Measurements from ENCODE around the gene SPOCK1. TPM values are rescaled to one million over a fixed set of nuclear protein-coding genes. Genes with fewer than 3 reads are reported as not detected.

The SPOCK1 gene
- total RNA-seq, 1 experiment from 2014 or later = 0.27 TPM

DNA sequence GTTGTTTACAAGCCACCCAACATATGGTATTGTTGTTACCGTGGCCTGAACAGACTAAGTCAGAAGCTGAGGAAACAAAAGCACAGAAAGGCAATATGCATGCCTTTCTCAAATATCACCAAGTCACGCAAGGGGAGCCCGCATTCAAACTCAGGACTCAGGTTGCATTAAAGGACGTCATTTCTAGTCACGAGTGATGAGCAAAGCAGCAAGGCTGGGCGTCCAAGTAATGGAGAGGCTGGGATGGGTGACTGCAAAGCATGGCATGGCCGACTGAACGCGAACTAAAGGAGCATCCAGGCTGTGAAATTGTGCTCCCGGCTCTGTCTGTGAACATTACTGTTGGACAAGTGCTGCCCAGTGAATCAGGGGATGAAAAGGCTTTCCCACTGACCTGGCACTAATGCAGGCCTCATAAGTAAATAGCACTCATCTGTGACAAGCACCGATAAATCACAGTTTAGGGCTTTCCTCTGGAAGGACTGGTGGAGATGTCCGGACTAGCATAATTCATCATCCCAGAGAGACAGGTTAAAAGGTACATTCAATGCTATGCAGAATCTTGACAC lies 202.8 kb downstream of the SPOCK1 start:
- ChIA-PET POLR2A (no interaction called here), RAD21 (ENCODE audit: low non-redundant PET in 1 of 2, low total read pairs in 2 of 2, uncharacterized antibody in 2 of 2, unreplicated experiment in 2 of 2) (no interaction called here), CTCF (no interaction called here)
- Histone ChIP-seq H4K20me1 (ENCODE audit: insufficient read depth) (no peaks in the 10 kb centered on the region), H3K27ac (ENCODE audit: low read depth, low read length) (no peak overlapping the region), H3K9me2 (ENCODE audit: insufficient read depth) (no peaks in the 10 kb centered on the region), H3K4me3 (replicated peaks in 1 of 2; ENCODE audit: low read depth in 1 of 2, low read length in 2 of 2) (no peak overlapping the region), H3K36me3 (ENCODE audit: control insufficient read depth in 1 of 2, insufficient read depth in 2 of 2, low read length in 2 of 2) (no peaks in the 10 kb centered on the region), H3K27me3 (ENCODE audit: insufficient read depth, low read length) (peaks cover 34% of the 10 kb centered on the region), H3K79me2 (ENCODE audit: insufficient read depth, low read length) (no peaks in the 10 kb centered on the region), H3K4me2 (ENCODE audit: low read length) (no peak overlapping the region), H3K9me3 (ENCODE audit: control insufficient read depth in 1 of 2, insufficient read depth in 1 of 2, low read depth in 1 of 2, low read length in 2 of 2) (no peaks in the 10 kb centered on the region), H3K4me1 (ENCODE audit: control insufficient read depth in 1 of 2, insufficient read depth in 2 of 2, low read length in 2 of 2) (no peaks in the 10 kb centered on the region), H3K9ac (ENCODE audit: low read length) (no peak overlapping the region), H2AFZ (ENCODE audit: low read depth, low read length, poor library complexity, severe bottlenecking) (no peak overlapping the region)
- no peak for ATAC-seq
- BruUV-seq (replicated peaks) = no TSS peak
- no peak for DNase-seq (ENCODE audit: low read depth, low spot score)
- TF ChIP-seq YY1 (IDR thresholded peaks at IDR 0.05; ENCODE audit: extremely low read depth, insufficient replicate concordance, low read depth, low read length) (no peak), SP1 (IDR thresholded peaks at IDR 0.05; ENCODE audit: low read depth) (no peak), EZH2phosphoT487 (IDR thresholded peaks at IDR 0.05; ENCODE audit: borderline replicate concordance) (no peak), RAD21 (IDR thresholded peaks at IDR 0.05; ENCODE audit: low read depth) (no peak), TCF7L2 (IDR thresholded peaks at IDR 0.05; ENCODE audit: borderline replicate concordance, extremely low read depth, insufficient read depth, insufficient read length) (no peak), SRF (IDR thresholded peaks at IDR 0.05; ENCODE audit: low read depth) (no peak)
- TF ChIP-seq, protein P1, sequence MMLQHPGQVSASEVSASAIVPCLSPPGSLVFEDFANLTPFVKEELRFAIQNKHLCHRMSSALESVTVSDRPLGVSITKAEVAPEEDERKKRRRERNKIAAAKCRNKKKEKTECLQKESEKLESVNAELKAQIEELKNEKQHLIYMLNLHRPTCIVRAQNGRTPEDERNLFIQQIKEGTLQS (IDR thresholded peaks at IDR 0.05) = no peak
- TF ChIP-seq, protein P2, sequence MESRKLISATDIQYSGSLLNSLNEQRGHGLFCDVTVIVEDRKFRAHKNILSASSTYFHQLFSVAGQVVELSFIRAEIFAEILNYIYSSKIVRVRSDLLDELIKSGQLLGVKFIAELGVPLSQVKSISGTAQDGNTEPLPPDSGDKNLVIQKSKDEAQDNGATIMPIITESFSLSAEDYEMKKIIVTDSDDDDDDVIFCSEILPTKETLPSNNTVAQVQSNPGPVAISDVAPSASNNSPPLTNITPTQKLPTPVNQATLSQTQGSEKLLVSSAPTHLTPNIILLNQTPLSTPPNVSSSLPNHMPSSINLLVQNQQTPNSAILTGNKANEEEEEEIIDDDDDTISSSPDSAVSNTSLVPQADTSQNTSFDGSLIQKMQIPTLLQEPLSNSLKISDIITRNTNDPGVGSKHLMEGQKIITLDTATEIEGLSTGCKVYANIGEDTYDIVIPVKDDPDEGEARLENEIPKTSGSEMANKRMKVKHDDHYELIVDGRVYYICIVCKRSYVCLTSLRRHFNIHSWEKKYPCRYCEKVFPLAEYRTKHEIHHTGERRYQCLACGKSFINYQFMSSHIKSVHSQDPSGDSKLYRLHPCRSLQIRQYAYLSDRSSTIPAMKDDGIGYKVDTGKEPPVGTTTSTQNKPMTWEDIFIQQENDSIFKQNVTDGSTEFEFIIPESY (IDR thresholded peaks at IDR 0.05; ENCODE audit: extremely low read depth, insufficient replicate concordance, low read length) = no peak
- intact Hi-C loops (cut with micrococcal nuclease) = no loop called here

Data from HCT116 (cell line).